ENCODE measurements around the gene TGFBR1.
A peak's percentile ranks its signal among the peaks of the same experiment; 100 is the strongest.

The TGFBR1 gene

DNA sequence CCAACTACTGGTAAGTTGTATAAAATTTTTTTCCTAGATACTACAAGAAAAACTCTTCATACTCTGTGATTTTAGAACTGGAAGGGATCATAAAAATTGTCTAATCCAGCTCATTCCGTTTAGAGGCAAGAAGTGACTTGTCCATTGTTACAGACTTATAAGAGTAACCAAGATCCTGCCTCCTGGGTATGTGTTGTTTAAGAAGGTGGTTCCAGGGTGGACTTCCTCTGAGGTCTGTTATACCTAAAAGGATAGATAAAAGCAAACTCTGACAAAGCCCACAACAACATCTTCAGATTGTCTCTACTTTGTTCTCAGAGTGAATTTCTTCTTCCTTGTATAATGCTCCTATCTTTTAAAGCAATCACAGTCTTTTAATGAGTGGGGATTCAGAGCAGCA lies 24.2 kb downstream of the TGFBR1 start:
- DNase-seq (ENCODE audit: insufficient read length) (no peak), FAIRE-seq (no peak)
- TF ChIP-seq POLR2AphosphoS5 (IDR thresholded peaks at IDR 0.05; ENCODE audit: low read depth, low read length) (no peak), POLR2A (IDR thresholded peaks at IDR 0.05; ENCODE audit: low read depth, low read length) (no peak), TAF1 (IDR thresholded peaks at IDR 0.05; ENCODE audit: borderline replicate concordance, low read depth, low read length) (no peak)

GRCh38 chr9:99130069-99130468 lies 25.2 kb downstream of the TGFBR1 start:
- DNase-seq (ENCODE audit: insufficient read length): no peak
- FAIRE-seq: peak; percentile 71
- no peak; the same call in 1 of the 2 replicates for TF ChIP-seq POLR2AphosphoS5 (IDR thresholded peaks at IDR 0.05; ENCODE audit: low read depth, low read length)
- no peak for TF ChIP-seq POLR2A (IDR thresholded peaks at IDR 0.05; ENCODE audit: low read depth, low read length)
- TF ChIP-seq TAF1 (IDR thresholded peaks at IDR 0.05; ENCODE audit: borderline replicate concordance, low read depth, low read length): no peak

- DNase-seq (ENCODE audit: insufficient read length) (no peak), FAIRE-seq (no peak)
- TF ChIP-seq TAF1 (IDR thresholded peaks at IDR 0.05; ENCODE audit: borderline replicate concordance, low read depth, low read length) (no peak), POLR2A (IDR thresholded peaks at IDR 0.05; ENCODE audit: low read depth, low read length) (no peak), POLR2AphosphoS5 (IDR thresholded peaks at IDR 0.05; ENCODE audit: low read depth, low read length) (no peak)
These were observed 28.2 kb downstream of the TGFBR1 start for GRCh38 chr9:99133145-99133544.

DNA sequence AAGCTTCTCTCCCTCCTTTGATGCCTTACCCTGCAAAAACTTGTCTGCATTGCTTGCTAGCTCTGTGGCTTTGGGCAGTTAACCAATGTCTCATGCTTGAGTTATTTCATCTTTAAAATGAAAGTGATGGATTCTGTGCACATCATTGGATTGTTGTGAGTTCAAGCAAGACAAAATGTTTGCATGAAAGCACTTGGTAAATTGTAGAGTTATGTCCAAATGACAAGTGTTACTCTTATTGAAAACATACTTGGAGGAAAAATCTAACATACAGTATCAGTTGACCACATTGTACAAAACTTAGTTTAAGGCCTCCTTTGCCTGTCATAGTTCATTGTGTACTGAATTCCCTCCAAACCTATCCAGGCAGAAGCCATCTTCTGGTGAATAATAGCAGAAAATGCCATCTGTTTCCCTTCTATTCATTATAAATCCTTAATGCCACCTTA lies 30.0 kb downstream of the TGFBR1 start:
- DNase-seq (ENCODE audit: insufficient read length) (no peak), FAIRE-seq (peak; percentile 89)

GRCh38 chr9:99135456-99135855 lies 30.5 kb downstream of the TGFBR1 start:
- no peak for DNase-seq (ENCODE audit: insufficient read length)
- TF ChIP-seq POLR2AphosphoS5 (IDR thresholded peaks at IDR 0.05; ENCODE audit: low read depth, low read length) (no peak), POLR2A (IDR thresholded peaks at IDR 0.05; ENCODE audit: low read depth, low read length) (no peak)
- peak; percentile 73 for FAIRE-seq

More for the DNA sequence above, 30.0 kb downstream of the TGFBR1 start:
- TF ChIP-seq POLR2A (IDR thresholded peaks at IDR 0.05; ENCODE audit: low read depth, low read length): no peak
- TF ChIP-seq POLR2AphosphoS5 (IDR thresholded peaks at IDR 0.05; ENCODE audit: low read depth, low read length): no peak
- no peak for TF ChIP-seq TAF1 (IDR thresholded peaks at IDR 0.05; ENCODE audit: borderline replicate concordance, low read depth, low read length)

- no peak for FAIRE-seq
- no peak for TF ChIP-seq TAF1 (IDR thresholded peaks at IDR 0.05; ENCODE audit: borderline replicate concordance, low read depth, low read length)
- TF ChIP-seq POLR2AphosphoS5 (IDR thresholded peaks at IDR 0.05; ENCODE audit: low read depth, low read length): no peak
- no peak for TF ChIP-seq POLR2A (IDR thresholded peaks at IDR 0.05; ENCODE audit: low read depth, low read length)
- DNase-seq (ENCODE audit: insufficient read length): no peak
These were observed 32.3 kb downstream of the TGFBR1 start for GRCh38 chr9:99137225-99137624.

- FAIRE-seq (no peak), DNase-seq (ENCODE audit: insufficient read length) (no peak)
- TF ChIP-seq TAF1 (IDR thresholded peaks at IDR 0.05; ENCODE audit: borderline replicate concordance, low read depth, low read length): no peak
These were observed 33.0 kb downstream of the TGFBR1 start for GRCh38 chr9:99137891-99138290.

GRCh38 chr9:99138424-99139284 lies 33.7 kb downstream of the TGFBR1 start:
- TF ChIP-seq TAF1 (IDR thresholded peaks at IDR 0.05; ENCODE audit: borderline replicate concordance, low read depth, low read length) (no peak), POLR2AphosphoS5 (IDR thresholded peaks at IDR 0.05; ENCODE audit: low read depth, low read length) (no peak)
- DNase-seq (ENCODE audit: insufficient read length) (no peak), FAIRE-seq (no peak)

DNA sequence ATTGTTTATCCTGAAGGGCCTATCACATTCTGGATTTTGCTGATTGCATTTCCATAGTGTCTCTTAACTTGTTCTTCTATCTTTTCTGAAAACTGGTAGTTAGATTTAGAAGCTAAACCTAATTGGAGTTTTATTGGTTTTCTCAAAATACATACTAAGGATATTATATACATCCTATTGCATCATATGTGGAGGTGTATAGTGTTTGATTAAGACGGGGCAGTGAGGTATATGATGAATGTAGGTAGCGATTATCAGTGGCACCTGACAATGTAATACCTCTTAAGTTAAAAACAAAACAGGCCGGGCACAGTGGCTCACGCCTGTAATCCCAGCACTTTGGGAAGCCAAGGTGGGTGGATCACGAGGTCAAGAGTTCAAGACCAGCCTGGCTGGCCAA lies 35.0 kb downstream of the TGFBR1 start:
- FAIRE-seq: no peak
- TF ChIP-seq POLR2A (IDR thresholded peaks at IDR 0.05; ENCODE audit: low read depth, low read length) (no peak), TAF1 (IDR thresholded peaks at IDR 0.05; ENCODE audit: borderline replicate concordance, low read depth, low read length) (no peak), POLR2AphosphoS5 (IDR thresholded peaks at IDR 0.05; ENCODE audit: low read depth, low read length) (no peak)
- DNase-seq (ENCODE audit: insufficient read length): no peak

GRCh38 chr9:99140685-99141314 lies 35.9 kb downstream of the TGFBR1 start:
- TF ChIP-seq TAF1 (IDR thresholded peaks at IDR 0.05; ENCODE audit: borderline replicate concordance, low read depth, low read length): no peak
- TF ChIP-seq POLR2AphosphoS5 (IDR thresholded peaks at IDR 0.05; ENCODE audit: low read depth, low read length): no peak
- TF ChIP-seq POLR2A (IDR thresholded peaks at IDR 0.05; ENCODE audit: low read depth, low read length): no peak
- FAIRE-seq (peak; percentile 53), DNase-seq (ENCODE audit: insufficient read length) (no peak)

DNA sequence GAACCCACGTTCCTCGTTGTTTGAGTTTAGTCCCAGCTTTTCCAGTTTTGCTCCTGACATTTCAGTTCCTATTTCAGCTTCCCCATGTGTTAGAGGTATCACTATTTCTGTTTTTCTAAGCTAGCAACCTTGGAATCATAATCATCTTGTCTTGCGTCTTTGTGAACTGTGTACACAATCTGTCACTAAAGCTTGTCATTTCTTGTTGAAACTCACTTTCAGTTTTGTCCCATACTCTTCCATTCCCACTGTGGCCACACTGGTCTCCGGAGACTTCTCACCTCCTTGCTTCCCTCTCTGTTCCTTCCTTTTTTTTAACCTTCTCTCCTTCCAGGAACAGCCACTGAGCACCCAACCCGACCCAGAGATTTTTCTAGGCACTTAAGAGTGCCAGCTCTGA lies 36.9 kb downstream of the TGFBR1 start:
- no peak for DNase-seq (ENCODE audit: insufficient read length)
- TF ChIP-seq POLR2AphosphoS5 (IDR thresholded peaks at IDR 0.05; ENCODE audit: low read depth, low read length) (no peak), TAF1 (IDR thresholded peaks at IDR 0.05; ENCODE audit: borderline replicate concordance, low read depth, low read length) (no peak), POLR2A (IDR thresholded peaks at IDR 0.05; ENCODE audit: low read depth, low read length) (no peak)
- no peak for FAIRE-seq

GRCh38 chr9:99142275-99142674 lies 37.4 kb downstream of the TGFBR1 start:
- FAIRE-seq (no peak), DNase-seq (ENCODE audit: insufficient read length) (no peak)

More at GRCh38 chr9:99142275-99142674, 37.4 kb downstream of the TGFBR1 start:
- TF ChIP-seq TAF1 (IDR thresholded peaks at IDR 0.05; ENCODE audit: borderline replicate concordance, low read depth, low read length) (no peak), POLR2A (IDR thresholded peaks at IDR 0.05; ENCODE audit: low read depth, low read length) (no peak), POLR2AphosphoS5 (IDR thresholded peaks at IDR 0.05; ENCODE audit: low read depth, low read length) (no peak)

Data from GM12892 (cell line).